ENCODE results near the gene APLP2. TPM values are rescaled to one million over a fixed set of nuclear protein-coding genes. Genes with fewer than 3 reads are reported as not detected.

The APLP2 gene
- total and polyA plus RNA-seq, 2 of the 13 experiments (the other 11 are each of a cell fraction or from before 2014, with no cell fraction given), result 315 to 594 TPM

GRCh38 chr11:130089674-130090073 lies 20.0 kb downstream of the APLP2 start (continued):
- TF ChIP-seq FOXP1 (IDR thresholded peaks at IDR 0.05) (no peak), FOXP1 (CRISPR knock-in tag; IDR thresholded peaks at IDR 0.05) (peak; percentile 4; the same call in 1 of the 2 replicates), HCFC1 (IDR thresholded peaks at IDR 0.05; ENCODE audit: low read depth, low read length) (no peak), ZFY (CRISPR knock-in tag; IDR thresholded peaks at IDR 0.05) (0 out of 2 replicates have a peak, but pooled peaks have one; percentile 17), ZBTB37 (CRISPR knock-in tag; IDR thresholded peaks at IDR 0.05) (no peak), EP300 (IDR thresholded peaks at IDR 0.05; ENCODE audit: low read depth in 2 of 2, low read length in 2 of 2) (no peak), EP300 (CRISPR knock-in tag; IDR thresholded peaks at IDR 0.05; ENCODE audit: borderline replicate concordance) (0 out of 2 replicates have a peak, but pooled peaks have one; percentile 23), SALL1 (CRISPR knock-in tag; IDR thresholded peaks at IDR 0.05) (0 out of 2 replicates have a peak, but pooled peaks have one; percentile 1), POLR2A (IDR thresholded peaks at IDR 0.05; ENCODE audit: insufficient read depth in 1 of 2, low read depth in 2 of 2, low read length in 2 of 2) (0 out of 4 replicates have a peak, but pooled peaks of 1 of the 2 experiments have one; percentile 33), GABPB1 (CRISPR knock-in tag; IDR thresholded peaks at IDR 0.05) (no peak), ARNTL (CRISPR knock-in tag; IDR thresholded peaks at IDR 0.05) (0 out of 2 replicates have a peak, but pooled peaks have one; percentile 1), SMAD3 (CRISPR knock-in tag; IDR thresholded peaks at IDR 0.05) (0 out of 2 replicates have a peak, but pooled peaks have one; percentile 8), SRF (IDR thresholded peaks at IDR 0.05; ENCODE audit: low read depth, low read length) (peak; percentile 88), ZNF143 (CRISPR knock-in tag; IDR thresholded peaks at IDR 0.05) (no peak), ZBTB33 (CRISPR knock-in tag; IDR thresholded peaks at IDR 0.05) (0 out of 2 replicates have a peak, but pooled peaks have one; percentile 24), ZNF343 (CRISPR knock-in tag; IDR thresholded peaks at IDR 0.05) (no peak)
- TF ChIP-seq, protein P1, sequence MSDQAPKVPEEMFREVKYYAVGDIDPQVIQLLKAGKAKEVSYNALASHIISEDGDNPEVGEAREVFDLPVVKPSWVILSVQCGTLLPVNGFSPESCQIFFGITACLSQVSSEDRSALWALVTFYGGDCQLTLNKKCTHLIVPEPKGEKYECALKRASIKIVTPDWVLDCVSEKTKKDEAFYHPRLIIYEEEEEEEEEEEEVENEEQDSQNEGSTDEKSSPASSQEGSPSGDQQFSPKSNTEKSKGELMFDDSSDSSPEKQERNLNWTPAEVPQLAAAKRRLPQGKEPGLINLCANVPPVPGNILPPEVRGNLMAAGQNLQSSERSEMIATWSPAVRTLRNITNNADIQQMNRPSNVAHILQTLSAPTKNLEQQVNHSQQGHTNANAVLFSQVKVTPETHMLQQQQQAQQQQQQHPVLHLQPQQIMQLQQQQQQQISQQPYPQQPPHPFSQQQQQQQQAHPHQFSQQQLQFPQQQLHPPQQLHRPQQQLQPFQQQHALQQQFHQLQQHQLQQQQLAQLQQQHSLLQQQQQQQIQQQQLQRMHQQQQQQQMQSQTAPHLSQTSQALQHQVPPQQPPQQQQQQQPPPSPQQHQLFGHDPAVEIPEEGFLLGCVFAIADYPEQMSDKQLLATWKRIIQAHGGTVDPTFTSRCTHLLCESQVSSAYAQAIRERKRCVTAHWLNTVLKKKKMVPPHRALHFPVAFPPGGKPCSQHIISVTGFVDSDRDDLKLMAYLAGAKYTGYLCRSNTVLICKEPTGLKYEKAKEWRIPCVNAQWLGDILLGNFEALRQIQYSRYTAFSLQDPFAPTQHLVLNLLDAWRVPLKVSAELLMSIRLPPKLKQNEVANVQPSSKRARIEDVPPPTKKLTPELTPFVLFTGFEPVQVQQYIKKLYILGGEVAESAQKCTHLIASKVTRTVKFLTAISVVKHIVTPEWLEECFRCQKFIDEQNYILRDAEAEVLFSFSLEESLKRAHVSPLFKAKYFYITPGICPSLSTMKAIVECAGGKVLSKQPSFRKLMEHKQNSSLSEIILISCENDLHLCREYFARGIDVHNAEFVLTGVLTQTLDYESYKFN (CRISPR knock-in tag; conservative IDR thresholded peaks at IDR 0.05), result 0 out of 2 replicates have a peak, but pooled peaks have one; percentile 32

Data from HepG2 (cell line).